IgD-negative memory B cell (primary cell): ENCODE measurements around the gene MGME1. TPM values are rescaled to one million over a fixed set of nuclear protein-coding genes. Genes with fewer than 3 reads are reported as not detected.
A peak's percentile ranks its signal among the peaks of the same experiment; 100 is the strongest.

Source experiments
- H3K27ac Mint-ChIP-seq, 3 donors: one replicate each; pipeline ENCODE4 v1.8.0; 2020 to 2022; ENCODE audit warnings: mild to moderate bottlenecking in 3 of 3, mixed read lengths in 3 of 3, moderate library complexity in 1 of 3
- H3K27me3 Mint-ChIP-seq: one replicate; pipeline ENCODE4 v1.8.0; 2021; ENCODE audit warnings: mixed read lengths
- H3K36me3 Mint-ChIP-seq: one replicate; pipeline ENCODE4 v1.8.0; 2020; ENCODE audit warnings: mild to moderate bottlenecking, mixed read lengths
- H3K4me1 Mint-ChIP-seq, 3 donors: one replicate each; pipeline ENCODE4 v1.8.0; 2020 to 2022; ENCODE audit warnings: mixed read lengths in 3 of 3, mild to moderate bottlenecking in 1 of 3
- H3K4me3 Mint-ChIP-seq, 4 donors: one replicate each; pipeline ENCODE4 v1.8.0; 2020 to 2022; ENCODE audit warnings: mild to moderate bottlenecking in 4 of 4, mixed read lengths in 4 of 4, moderate library complexity in 3 of 4
- H3K9me3 Mint-ChIP-seq, 3 donors: one replicate each; pipeline ENCODE4 v1.8.0; 2020 to 2021; ENCODE audit warnings: mixed read lengths in 3 of 3, mild to moderate bottlenecking in 1 of 3
- polyA plus RNA-seq: library from polyadenylated mRNA; unstranded; fragments of 300-500 nt; fragmentation: Illumina TruSeq; gene quantifications from one replicate; pipeline ENCODE4 v1.2.3, GENCODE V29; 2021

The MGME1 gene
- polyA plus RNA-seq, result 29.2 TPM

GRCh38 chr20:17968366-17969277, at the start of gene MGME1, which contains the start of gene SNX5:
TSS of gene MGME1 (plus strand) at chr20:17969018. CDS start at chr20:17969860, 842 bp downstream.
TSS of gene SNX5 (minus strand) at chr20:17968794. CDS start at chr20:17968425, 369 bp downstream.
- no peaks in the 10 kb centered on the region for H3K36me3 Mint-ChIP-seq
- no peaks in the 10 kb centered on the region for H3K9me3 Mint-ChIP-seq
- no peaks in the 10 kb centered on the region for H3K27me3 Mint-ChIP-seq
- H3K4me1 Mint-ChIP-seq, result peaks cover 44 to 52% (median 49%) of the 10 kb centered on the region in 3 donors
- H3K27ac Mint-ChIP-seq, result peak within 1 kb of the TSS; percentile 95 to 99 (median 98)
- peak within 1 kb of the TSS; percentile 95 to 99 (median 98) for H3K4me3 Mint-ChIP-seq

- Mint-ChIP-seq H3K9me3 (no peaks in the 10 kb centered on the region), H3K4me3 (no peak overlapping the region), H3K27ac (peak overlapping the region in 1 of 3 donors; percentile 69), H3K27me3 (peaks cover 7% of the 10 kb centered on the region), H3K4me1 (no peaks in the 10 kb centered on the region), H3K36me3 (peaks cover 2% of the 10 kb centered on the region)
Observed at GRCh38 chr20:17919149-17919548, 49.7 kb upstream of the MGME1 start.

GRCh38 chr20:17921774-17922173, 47.0 kb upstream of the MGME1 start:
- H3K4me1 Mint-ChIP-seq, result peaks cover 0 to 3% (median 0%) of the 10 kb centered on the region in 3 donors
- no peak overlapping the region for H3K27ac Mint-ChIP-seq
- no peak overlapping the region for H3K4me3 Mint-ChIP-seq
- no peaks in the 10 kb centered on the region for H3K9me3 Mint-ChIP-seq
- H3K36me3 Mint-ChIP-seq, result no peaks in the 10 kb centered on the region
- H3K27me3 Mint-ChIP-seq, result peaks cover 6% of the 10 kb centered on the region

GRCh38 chr20:17925141-17925939, 43.5 kb upstream of the MGME1 start:
- H3K27me3 Mint-ChIP-seq, result peaks cover 11% of the 10 kb centered on the region
- peaks cover 0 to 4% (median 2%) of the 10 kb centered on the region in 3 donors for H3K4me1 Mint-ChIP-seq
- H3K27ac Mint-ChIP-seq, result no peak overlapping the region
- no peak overlapping the region for H3K4me3 Mint-ChIP-seq
- no peaks in the 10 kb centered on the region for H3K36me3 Mint-ChIP-seq
- no peaks in the 10 kb centered on the region for H3K9me3 Mint-ChIP-seq

- Mint-ChIP-seq H3K27me3 (peaks cover 11% of the 10 kb centered on the region), H3K27ac (no peak overlapping the region), H3K9me3 (no peaks in the 10 kb centered on the region), H3K4me1 (peaks cover 0 to 4% (median 2%) of the 10 kb centered on the region in 3 donors), H3K4me3 (no peak overlapping the region), H3K36me3 (no peaks in the 10 kb centered on the region)
Observed at GRCh38 chr20:17925940-17926300, 42.9 kb upstream of the MGME1 start.

GRCh38 chr20:17928211-17928611, 40.6 kb upstream of the MGME1 start:
- H3K27me3 Mint-ChIP-seq, result peaks cover 7% of the 10 kb centered on the region
- no peak overlapping the region for H3K27ac Mint-ChIP-seq

GRCh38 chr20:17928633-17929311, 40.0 kb upstream of the MGME1 start:
- Mint-ChIP-seq H3K9me3 (no peaks in the 10 kb centered on the region), H3K4me1 (peaks cover 0 to 4% (median 2%) of the 10 kb centered on the region in 3 donors), H3K36me3 (no peaks in the 10 kb centered on the region), H3K4me3 (no peak overlapping the region), H3K27ac (no peak overlapping the region), H3K27me3 (peaks cover 7% of the 10 kb centered on the region)

More at GRCh38 chr20:17928211-17928611, 40.6 kb upstream of the MGME1 start:
- Mint-ChIP-seq H3K4me1 (peaks cover 0 to 4% (median 2%) of the 10 kb centered on the region in 3 donors), H3K36me3 (no peaks in the 10 kb centered on the region), H3K9me3 (no peaks in the 10 kb centered on the region), H3K4me3 (no peak overlapping the region)

- Mint-ChIP-seq H3K9me3 (no peaks in the 10 kb centered on the region), H3K36me3 (peaks cover 2% of the 10 kb centered on the region), H3K4me1 (peaks cover 0 to 2% (median 1%) of the 10 kb centered on the region in 3 donors), H3K27ac (no peak overlapping the region), H3K27me3 (peaks cover 5% of the 10 kb centered on the region), H3K4me3 (no peak overlapping the region)
Observed at GRCh38 chr20:17931513-17931912, 37.3 kb upstream of the MGME1 start.

GRCh38 chr20:17932396-17932795, 36.4 kb upstream of the MGME1 start:
- no peak overlapping the region for H3K27ac Mint-ChIP-seq
- H3K4me3 Mint-ChIP-seq, result no peak overlapping the region
- peaks cover 0 to 2% (median 1%) of the 10 kb centered on the region in 3 donors for H3K4me1 Mint-ChIP-seq
- peaks cover 2% of the 10 kb centered on the region for H3K36me3 Mint-ChIP-seq
- H3K27me3 Mint-ChIP-seq, result peaks cover 5% of the 10 kb centered on the region
- no peaks in the 10 kb centered on the region for H3K9me3 Mint-ChIP-seq

- Mint-ChIP-seq H3K4me3 (no peak overlapping the region), H3K36me3 (peaks cover 2% of the 10 kb centered on the region), H3K9me3 (no peaks in the 10 kb centered on the region), H3K4me1 (peaks cover 0 to 2% (median 1%) of the 10 kb centered on the region in 3 donors), H3K27me3 (peaks cover 5% of the 10 kb centered on the region), H3K27ac (no peak overlapping the region)
Observed at GRCh38 chr20:17933121-17933520, 35.7 kb upstream of the MGME1 start.

- Mint-ChIP-seq H3K4me1 (peaks cover 0 to 1% (median 0%) of the 10 kb centered on the region in 3 donors), H3K9me3 (no peaks in the 10 kb centered on the region), H3K36me3 (peaks cover 2% of the 10 kb centered on the region), H3K4me3 (no peak overlapping the region), H3K27ac (no peak overlapping the region), H3K27me3 (no peaks in the 10 kb centered on the region)
Observed at GRCh38 chr20:17933711-17934110, 35.1 kb upstream of the MGME1 start.

GRCh38 chr20:17934141-17934862, 34.5 kb upstream of the MGME1 start:
- Mint-ChIP-seq H3K27me3 (no peaks in the 10 kb centered on the region), H3K4me3 (no peak overlapping the region), H3K36me3 (peaks cover 2% of the 10 kb centered on the region), H3K9me3 (no peaks in the 10 kb centered on the region), H3K27ac (no peak overlapping the region), H3K4me1 (peaks cover 3 to 5% (median 4%) of the 10 kb centered on the region in 3 donors)

- Mint-ChIP-seq H3K27ac (no peak overlapping the region), H3K36me3 (peaks cover 2% of the 10 kb centered on the region), H3K27me3 (no peaks in the 10 kb centered on the region), H3K9me3 (no peaks in the 10 kb centered on the region), H3K4me1 (peaks cover 6 to 10% (median 7%) of the 10 kb centered on the region in 3 donors), H3K4me3 (peak overlapping the region in 1 of 4 donors; percentile 30)
Observed at GRCh38 chr20:17935186-17935585, 33.6 kb upstream of the MGME1 start.

GRCh38 chr20:17935761-17936160, 33.1 kb upstream of the MGME1 start:
- H3K4me3 Mint-ChIP-seq, result no peak overlapping the region

More at GRCh38 chr20:17935761-17936160, 33.1 kb upstream of the MGME1 start:
- Mint-ChIP-seq H3K27me3 (no peaks in the 10 kb centered on the region), H3K4me1 (peaks cover 6 to 11% (median 10%) of the 10 kb centered on the region in 3 donors), H3K36me3 (peaks cover 5% of the 10 kb centered on the region), H3K27ac (no peak overlapping the region), H3K9me3 (no peaks in the 10 kb centered on the region)
